KOPT-K1 (cell line): ENCODE results near the gene CAMSAP1.

Experiments
- H3K27ac ChIP-seq: fragments of 200-600 bp; sonication (generic); 2 replicates; pipeline ENCODE4 v1.5.1; 2016; ENCODE audit warnings: antibody characterized with exemption, mild to moderate bottlenecking, low read depth, low read length; ENCODE audit not compliant: poor library complexity, severe bottlenecking
- H3K36me3 ChIP-seq: fragments of 200-600 bp; sonication (generic); 2 replicates; pipeline ENCODE4 v1.5.1; 2017; ENCODE audit warnings: antibody characterized with exemption, mild to moderate bottlenecking, low read length, moderate library complexity; ENCODE audit not compliant: insufficient read depth
- H3K9me3 ChIP-seq: fragments of 200-600 bp; sonication (generic); 2 replicates; pipeline ENCODE4 v1.5.1; 2017; ENCODE audit warnings: antibody characterized with exemption, low read length, mild to moderate bottlenecking; ENCODE audit not compliant: insufficient read depth, poor library complexity, severe bottlenecking

Gene CAMSAP1

GRCh38 chr9:135802876-135803419 is 104.4 kb downstream of the CAMSAP1 start:
- no peak overlapping the region for H3K27ac ChIP-seq
- H3K9me3 ChIP-seq = no peaks in the 10 kb centered on the region
- H3K36me3 ChIP-seq = no peaks in the 10 kb centered on the region

GRCh38 chr9:135801070-135801469 is 106.3 kb downstream of the CAMSAP1 start:
- Histone ChIP-seq H3K36me3 (no peaks in the 10 kb centered on the region), H3K27ac (no peak overlapping the region), H3K9me3 (no peaks in the 10 kb centered on the region)

GRCh38 chr9:135799261-135799660 is 108.1 kb downstream of the CAMSAP1 start:
- Histone ChIP-seq H3K36me3 (no peaks in the 10 kb centered on the region), H3K27ac (no peak overlapping the region), H3K9me3 (no peaks in the 10 kb centered on the region)

GRCh38 chr9:135798263-135798585 is 109.1 kb downstream of the CAMSAP1 start:
- no peaks in the 10 kb centered on the region for H3K9me3 ChIP-seq
- no peaks in the 10 kb centered on the region for H3K36me3 ChIP-seq
- H3K27ac ChIP-seq = no peak overlapping the region

GRCh38 chr9:135797507-135798262 is 109.7 kb downstream of the CAMSAP1 start:
- Histone ChIP-seq H3K9me3 (no peaks in the 10 kb centered on the region), H3K36me3 (no peaks in the 10 kb centered on the region), H3K27ac (no peak overlapping the region)

- Histone ChIP-seq H3K36me3 (no peaks in the 10 kb centered on the region), H3K27ac (no peak overlapping the region), H3K9me3 (no peaks in the 10 kb centered on the region)
These were observed 110.4 kb downstream of the CAMSAP1 start for GRCh38 chr9:135796784-135797485.

GRCh38 chr9:135795391-135795790 is 112.0 kb downstream of the CAMSAP1 start:
- Histone ChIP-seq H3K36me3 (no peaks in the 10 kb centered on the region), H3K9me3 (no peaks in the 10 kb centered on the region), H3K27ac (no peak overlapping the region)

GRCh38 chr9:135794361-135794885 is 112.9 kb downstream of the CAMSAP1 start:
- no peaks in the 10 kb centered on the region for H3K36me3 ChIP-seq
- H3K27ac ChIP-seq = no peak overlapping the region
- no peaks in the 10 kb centered on the region for H3K9me3 ChIP-seq

GRCh38 chr9:135794057-135794335 is 113.3 kb downstream of the CAMSAP1 start:
- H3K36me3 ChIP-seq = no peaks in the 10 kb centered on the region
- no peaks in the 10 kb centered on the region for H3K9me3 ChIP-seq
- H3K27ac ChIP-seq = no peak overlapping the region

- H3K27ac ChIP-seq = no peak overlapping the region
- H3K9me3 ChIP-seq = no peaks in the 10 kb centered on the region
- H3K36me3 ChIP-seq = no peaks in the 10 kb centered on the region
These were observed 113.9 kb downstream of the CAMSAP1 start for GRCh38 chr9:135793221-135794056.

- H3K27ac ChIP-seq = no peak overlapping the region
- H3K9me3 ChIP-seq = no peaks in the 10 kb centered on the region
These were observed 114.8 kb downstream of the CAMSAP1 start for GRCh38 chr9:135792268-135793128.

GRCh38 chr9:135791431-135792267 is 115.7 kb downstream of the CAMSAP1 start:
- Histone ChIP-seq H3K36me3 (no peaks in the 10 kb centered on the region), H3K27ac (no peak overlapping the region), H3K9me3 (no peaks in the 10 kb centered on the region)

More at GRCh38 chr9:135792268-135793128, 114.8 kb downstream of the CAMSAP1 start:
- no peaks in the 10 kb centered on the region for H3K36me3 ChIP-seq

GRCh38 chr9:135790850-135791249 is 116.5 kb downstream of the CAMSAP1 start:
- Histone ChIP-seq H3K27ac (no peak overlapping the region), H3K36me3 (no peaks in the 10 kb centered on the region), H3K9me3 (no peaks in the 10 kb centered on the region)

GRCh38 chr9:135790356-135790755 is 117.0 kb downstream of the CAMSAP1 start:
- H3K27ac ChIP-seq = no peak overlapping the region

More at GRCh38 chr9:135790356-135790755, 117.0 kb downstream of the CAMSAP1 start:
- Histone ChIP-seq H3K9me3 (no peaks in the 10 kb centered on the region), H3K36me3 (no peaks in the 10 kb centered on the region)
